ENCODE results near the gene SCARB1.
"Not testable (repeated sequence)": the region's sequence is repeated elsewhere in the genome, so short reads cannot be mapped to it uniquely, and the experiment has no call there.

SCARB1 gene

GRCh38 chr12:124884587-124885438, 21.1 kb upstream of the SCARB1 start:
- TF ChIP-seq CTCF (conservative IDR thresholded peaks at IDR 0.05): no peak
- no peak overlapping the region for H3K27ac ChIP-seq

- no peak overlapping the region for H3K27ac ChIP-seq
- no peak for TF ChIP-seq CTCF (conservative IDR thresholded peaks at IDR 0.05)
These were observed 19.8 kb upstream of the SCARB1 start for GRCh38 chr12:124883263-124884130.

- H3K27ac ChIP-seq: no peak overlapping the region
- no peak for TF ChIP-seq CTCF (conservative IDR thresholded peaks at IDR 0.05)
These were observed 17.5 kb upstream of the SCARB1 start for GRCh38 chr12:124881123-124881522.

GRCh38 chr12:124880335-124880734, 16.7 kb upstream of the SCARB1 start:
- H3K27ac ChIP-seq: not testable (repeated sequence)

GRCh38 chr12:124878795-124879516, 15.3 kb upstream of the SCARB1 start:
- H3K27ac ChIP-seq: 0 out of 2 replicates have a peak overlapping the region, but pooled peaks have one; percentile 12
- TF ChIP-seq CTCF (conservative IDR thresholded peaks at IDR 0.05): no peak

GRCh38 chr12:124877423-124877822, 13.8 kb upstream of the SCARB1 start:
- H3K27ac ChIP-seq: no peak overlapping the region
- no peak for TF ChIP-seq CTCF (conservative IDR thresholded peaks at IDR 0.05)

- no peak for TF ChIP-seq CTCF (conservative IDR thresholded peaks at IDR 0.05)
- H3K27ac ChIP-seq: peak overlapping the region; percentile 59
These were observed 12.5 kb upstream of the SCARB1 start for GRCh38 chr12:124876171-124876570.
